Posterior vena cava (tissue), 2 donors: Measurements from ENCODE around the gene AFAP1. TPM values are rescaled to one million over a fixed set of nuclear protein-coding genes. Genes with fewer than 3 reads are reported as not detected.

Experiments used
- DNase-seq: peaks from one replicate; pipeline ENCODE4 v3.0.0-alpha.2; 2020; ENCODE audit warnings: low spot score
- intact Hi-C, 2 donors: fragments of 100-400 bp; cut with DNase I; formaldehyde crosslinking; loops; one replicate each; pipeline versions ENCODE4 v1.14.1 to v1.14.2; 2022 to 2023
- total RNA-seq, 2 donors: library from RNA; stranded (reverse); fragmentation: NEBNext Ultra II Directional; extraction: Animal tissue kit (Norgen Biotek cat#: 25700); gene quantifications; one replicate each; pipeline ENCODE4 v1.2.1, GENCODE V29; 2021
- donor health status: DM: yes; HTN: yes; CAD: no.
- donor health status: DM: yes; HTN: yes; CAD: no.

The AFAP1 gene
- total RNA-seq, 2 donors from 2014 or later, result 45.3 TPM

DNA sequence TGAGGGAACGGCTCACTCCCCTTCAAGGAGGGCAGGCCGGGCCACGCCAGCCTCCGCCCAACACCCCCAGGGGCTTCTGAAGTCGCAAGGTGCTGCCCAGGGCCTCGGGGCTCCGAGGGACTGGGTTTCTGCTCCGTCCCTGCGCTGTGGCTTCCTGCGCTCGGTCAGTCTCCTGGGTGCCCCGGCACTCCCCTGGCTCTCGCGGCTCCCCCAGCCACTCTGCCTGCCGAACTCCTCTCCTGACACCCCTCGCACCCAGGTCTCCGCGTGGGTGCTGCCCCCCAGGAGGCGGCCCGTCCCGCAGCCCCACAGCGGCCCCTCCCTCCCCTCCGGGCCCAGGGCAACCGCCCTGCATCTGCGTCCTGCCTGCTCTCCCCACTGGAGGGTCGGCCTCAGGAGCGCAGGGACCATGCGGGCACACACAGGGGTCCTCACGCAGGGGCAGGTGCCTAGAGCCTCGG, 151.9 kb downstream of the AFAP1 start:
- intact Hi-C loops, result loop anchor here in 1 of 2 donors (1.0 kb wide), 1 partner anchor 33 kb away; no protein-coding TSS in a partner anchor
- DNase-seq, result peak; percentile 68

DNA sequence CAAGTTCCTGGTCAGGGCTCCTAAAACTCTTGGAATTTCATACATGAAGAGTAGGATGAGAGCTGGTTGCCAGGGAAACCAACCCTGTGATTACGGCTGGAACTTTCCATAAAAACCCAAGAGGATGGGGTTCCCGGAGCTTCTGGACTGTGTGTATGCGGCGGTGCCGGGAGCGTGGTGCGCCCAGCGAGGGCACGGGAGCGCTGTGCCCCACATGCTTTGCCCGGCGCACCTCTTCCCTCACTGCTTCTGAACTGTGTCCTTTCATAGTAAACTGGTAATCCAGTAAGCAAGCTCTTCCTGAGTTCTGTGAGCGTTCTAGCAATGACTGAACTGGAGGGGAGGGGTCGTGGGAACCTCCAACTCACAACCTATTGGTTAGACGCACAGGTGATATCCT, 152.6 kb downstream of the AFAP1 start:
- intact Hi-C loops, result loop anchor here in 1 of 2 donors (1.0 kb wide), 1 partner anchor 33 kb away; no protein-coding TSS in a partner anchor
- peak; percentile 43 for DNase-seq

DNA sequence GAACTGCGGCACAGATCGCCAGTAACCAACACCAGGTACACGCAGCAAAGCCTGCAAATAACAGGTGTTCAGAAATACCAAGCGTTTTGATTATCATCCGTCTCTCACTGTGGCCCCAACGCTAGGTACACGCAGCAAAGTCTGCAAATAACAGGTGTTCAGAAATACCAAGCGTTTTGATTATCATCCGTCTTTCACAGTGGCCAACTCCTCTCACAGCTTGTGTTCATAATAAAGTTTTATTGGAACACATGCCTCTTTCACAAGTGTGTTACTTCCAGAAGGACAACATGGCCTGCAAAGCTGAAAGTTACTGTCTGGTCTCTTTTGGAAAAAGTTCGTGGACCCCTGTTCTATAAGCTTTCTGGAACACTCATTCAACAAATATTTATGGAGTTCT, 153.1 kb downstream of the AFAP1 start:
- intact Hi-C loops, result no loop called here
- DNase-seq, result peak; percentile 1

DNA sequence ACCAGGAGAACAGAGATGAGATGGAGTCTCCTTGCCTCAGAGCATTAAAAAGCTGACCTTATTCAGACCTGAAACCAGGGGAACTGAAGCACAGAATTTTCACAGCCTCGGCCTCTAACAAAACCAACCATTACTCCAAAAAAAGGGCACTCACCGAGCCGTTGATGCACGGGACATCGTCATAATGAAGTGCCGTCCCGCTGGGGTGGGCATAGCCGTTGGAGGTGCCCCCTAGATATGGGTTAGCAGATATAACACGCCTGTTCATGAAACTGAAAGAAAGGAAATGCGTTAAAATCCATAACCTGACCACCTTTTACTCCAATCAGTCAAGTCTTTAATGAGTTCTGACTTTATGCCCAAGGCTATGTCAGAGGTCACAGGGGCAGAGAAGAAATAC, 153.6 kb downstream of the AFAP1 start:
- intact Hi-C loops, result no loop called here
- DNase-seq, result peak; percentile 66

DNA sequence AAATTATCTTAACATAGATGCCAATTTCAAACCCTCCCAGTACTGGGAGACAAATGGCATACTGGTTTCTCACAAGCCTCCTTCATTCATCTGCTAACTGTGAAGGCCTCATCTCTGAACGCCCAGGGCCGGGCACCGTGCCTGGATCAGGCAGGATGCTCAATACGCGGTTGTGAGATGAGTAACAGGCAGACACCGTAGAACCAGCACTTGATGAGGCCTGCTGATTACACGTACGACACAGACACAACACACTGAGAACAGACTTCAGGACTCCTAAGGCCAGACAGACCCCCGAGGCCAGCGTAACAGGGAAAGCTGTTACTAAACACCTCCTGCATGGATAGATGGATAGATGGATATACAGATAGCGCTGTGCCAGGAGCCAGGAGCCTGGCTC, 154.6 kb downstream of the AFAP1 start:
- DNase-seq, result peak; percentile 58

DNA sequence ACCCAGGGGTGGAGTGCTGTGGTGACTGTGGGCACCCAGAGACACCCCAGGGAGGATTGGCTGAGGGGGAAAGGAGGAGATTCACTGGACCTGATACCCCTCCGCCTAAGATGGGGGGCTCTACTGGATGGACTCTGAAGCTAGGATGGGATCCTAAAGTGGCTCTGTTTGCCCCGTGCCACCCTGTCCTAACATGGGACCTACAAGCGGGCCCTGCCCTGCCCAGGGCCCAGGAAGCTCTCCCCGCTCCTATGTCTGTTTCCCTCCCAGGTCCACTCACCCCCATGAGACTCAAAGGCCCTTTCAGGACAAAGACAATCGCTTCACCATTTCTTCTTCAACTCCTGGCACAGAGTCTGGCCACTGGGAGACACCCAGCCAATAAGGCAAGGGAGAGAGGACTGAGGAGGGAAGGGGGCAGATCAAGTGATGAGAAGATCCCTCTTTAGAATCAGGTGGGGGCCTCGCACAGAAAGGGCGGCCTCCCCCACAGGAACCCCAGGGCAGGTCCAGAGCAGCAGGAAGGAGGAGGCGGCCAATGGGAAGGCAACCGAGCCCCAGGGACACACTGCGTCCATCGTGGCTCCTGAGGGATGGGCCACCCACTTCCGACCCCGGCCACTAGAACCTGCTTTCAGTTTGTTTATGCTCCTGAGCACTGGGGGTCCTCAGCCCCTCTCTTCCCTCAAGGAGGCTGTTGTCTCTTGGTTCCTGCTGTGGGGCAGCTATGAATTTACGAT, 155.4 kb downstream of the AFAP1 start:
- intact Hi-C loops, result no loop called here
- DNase-seq, result peak; percentile 68

More for the DNA sequence above, 154.6 kb downstream of the AFAP1 start:
- intact Hi-C loops, result no loop called here

DNA sequence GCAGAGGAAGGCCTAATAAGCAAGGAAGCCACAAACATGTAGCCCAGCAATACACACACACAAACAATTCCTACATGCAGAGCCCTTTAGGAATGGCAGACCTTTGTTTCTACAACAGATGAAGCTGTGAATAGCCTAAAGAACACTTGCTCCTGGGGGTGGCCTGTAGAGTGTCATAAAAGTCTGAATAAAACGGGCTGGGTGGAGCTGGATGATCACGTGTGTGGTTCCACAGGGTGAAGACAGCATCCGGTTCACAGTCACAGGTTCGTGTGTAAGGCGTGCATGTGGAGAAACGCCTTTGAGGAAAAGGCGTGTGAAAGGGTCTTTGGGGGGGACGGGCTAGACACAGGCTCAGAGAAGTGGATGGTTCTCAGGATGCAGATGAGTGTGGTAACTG, 156.1 kb downstream of the AFAP1 start:
- peak; percentile 12 for DNase-seq
- intact Hi-C loops, result no loop called here

DNA sequence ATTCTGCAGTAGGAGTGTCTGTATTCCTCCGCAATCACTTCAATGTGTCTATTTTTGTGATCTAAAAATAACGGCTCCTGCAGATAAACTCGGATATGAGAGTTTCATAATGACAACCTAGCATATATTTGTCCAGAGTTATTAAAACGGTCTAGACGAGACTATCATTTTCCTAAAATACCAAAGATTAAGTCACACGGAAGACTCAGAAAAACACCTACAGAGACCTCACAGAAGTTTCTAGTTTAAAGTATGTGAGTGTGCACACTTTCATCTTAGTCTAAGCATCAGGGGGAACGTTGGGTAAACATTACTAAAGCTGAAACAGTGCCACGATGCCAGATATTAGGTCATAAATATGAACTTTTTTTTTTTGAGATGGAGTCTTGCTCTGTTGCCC, 156.9 kb downstream of the AFAP1 start:
- intact Hi-C loops, result no loop called here
- DNase-seq, result no peak

DNA sequence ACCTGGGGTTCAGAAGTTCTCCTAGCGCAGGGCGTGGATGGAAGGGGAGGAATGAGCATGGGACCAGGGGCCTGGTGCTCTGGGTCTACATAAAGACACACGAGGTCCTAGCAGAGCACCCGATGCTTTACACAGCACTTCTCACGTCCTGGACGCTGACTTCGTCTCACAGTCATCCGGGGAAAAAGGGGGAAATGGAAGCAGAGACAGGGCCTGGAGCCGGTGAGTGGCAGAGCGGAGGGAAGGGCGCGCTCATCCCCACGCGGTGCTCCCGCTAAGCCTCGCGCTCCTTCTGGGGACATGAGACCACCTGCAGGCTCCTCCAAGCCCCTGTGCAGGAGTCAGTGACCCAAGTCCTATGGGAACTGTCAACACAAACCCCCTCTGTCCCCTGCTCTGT, 157.7 kb downstream of the AFAP1 start:
- intact Hi-C loops, result no loop called here
- peak; percentile 38 for DNase-seq

DNA sequence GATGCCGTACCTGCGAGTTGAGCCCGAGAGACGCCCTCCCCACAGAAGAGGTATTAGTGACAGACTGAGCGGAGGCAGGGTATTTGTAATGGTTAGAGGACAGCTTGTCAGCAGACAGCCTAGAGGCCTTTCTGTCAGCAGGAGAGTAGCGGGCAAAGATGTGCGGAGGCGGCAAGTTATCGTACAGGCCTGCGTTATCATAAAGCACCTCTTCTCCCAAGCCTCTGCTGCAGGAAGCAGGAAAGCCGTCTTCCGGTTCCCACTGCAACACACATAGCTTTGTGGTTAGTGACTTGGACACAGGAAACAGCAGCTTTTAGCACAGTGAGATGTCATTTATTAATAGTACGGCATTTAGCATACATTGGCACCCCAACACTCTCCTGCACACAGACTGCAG, 158.3 kb downstream of the AFAP1 start:
- peak; percentile 55 for DNase-seq
- intact Hi-C loops, result no loop called here

DNA sequence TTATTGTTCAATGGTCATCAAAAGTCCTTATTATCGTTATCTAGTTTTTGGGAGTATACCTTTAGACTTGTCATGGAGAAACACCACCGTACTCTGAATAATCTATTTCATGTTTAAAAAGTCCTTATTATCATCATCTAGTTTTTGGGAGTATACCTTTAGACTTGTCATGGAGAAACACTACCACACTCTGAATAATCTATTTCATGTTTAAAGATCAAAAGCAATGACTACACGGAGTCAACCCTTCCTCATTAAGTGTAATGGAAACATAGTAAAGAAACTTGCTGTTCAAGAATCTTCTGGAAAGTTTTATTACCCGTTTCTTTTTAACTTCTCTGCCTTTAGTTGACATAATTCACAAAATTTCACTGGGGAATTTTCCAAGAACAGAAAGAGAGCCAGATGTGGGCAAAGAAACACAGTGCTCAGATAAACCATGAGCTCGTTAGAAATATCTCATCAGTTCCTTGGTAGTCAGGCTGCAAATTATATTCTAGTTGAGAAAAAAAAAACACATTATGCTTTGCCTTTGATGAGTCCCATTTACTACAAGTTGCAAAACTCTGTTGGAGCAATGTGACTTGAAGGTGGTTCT, 158.8 kb downstream of the AFAP1 start:
- intact Hi-C loops, result no loop called here

DNA sequence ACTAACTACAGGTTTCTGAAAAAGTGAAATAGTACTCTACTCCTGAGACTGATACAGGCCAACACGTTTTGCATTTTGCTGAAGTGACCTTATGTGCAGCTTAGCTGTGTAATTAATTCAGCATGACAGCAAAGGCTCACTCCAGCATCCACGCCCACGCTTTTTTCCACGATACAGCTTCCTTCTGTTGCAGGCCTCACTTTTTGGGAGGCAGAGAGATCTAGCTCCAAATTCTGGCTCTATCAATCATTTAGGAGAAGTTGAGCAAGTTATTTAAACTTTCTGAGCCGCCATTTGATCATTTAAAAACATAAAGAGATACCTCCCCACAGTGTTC, 160.3 kb downstream of the AFAP1 start:
- intact Hi-C loops, result no loop called here
- peak; percentile 52 for DNase-seq

More for the DNA sequence above, 158.8 kb downstream of the AFAP1 start:
- DNase-seq, result no peak

DNA sequence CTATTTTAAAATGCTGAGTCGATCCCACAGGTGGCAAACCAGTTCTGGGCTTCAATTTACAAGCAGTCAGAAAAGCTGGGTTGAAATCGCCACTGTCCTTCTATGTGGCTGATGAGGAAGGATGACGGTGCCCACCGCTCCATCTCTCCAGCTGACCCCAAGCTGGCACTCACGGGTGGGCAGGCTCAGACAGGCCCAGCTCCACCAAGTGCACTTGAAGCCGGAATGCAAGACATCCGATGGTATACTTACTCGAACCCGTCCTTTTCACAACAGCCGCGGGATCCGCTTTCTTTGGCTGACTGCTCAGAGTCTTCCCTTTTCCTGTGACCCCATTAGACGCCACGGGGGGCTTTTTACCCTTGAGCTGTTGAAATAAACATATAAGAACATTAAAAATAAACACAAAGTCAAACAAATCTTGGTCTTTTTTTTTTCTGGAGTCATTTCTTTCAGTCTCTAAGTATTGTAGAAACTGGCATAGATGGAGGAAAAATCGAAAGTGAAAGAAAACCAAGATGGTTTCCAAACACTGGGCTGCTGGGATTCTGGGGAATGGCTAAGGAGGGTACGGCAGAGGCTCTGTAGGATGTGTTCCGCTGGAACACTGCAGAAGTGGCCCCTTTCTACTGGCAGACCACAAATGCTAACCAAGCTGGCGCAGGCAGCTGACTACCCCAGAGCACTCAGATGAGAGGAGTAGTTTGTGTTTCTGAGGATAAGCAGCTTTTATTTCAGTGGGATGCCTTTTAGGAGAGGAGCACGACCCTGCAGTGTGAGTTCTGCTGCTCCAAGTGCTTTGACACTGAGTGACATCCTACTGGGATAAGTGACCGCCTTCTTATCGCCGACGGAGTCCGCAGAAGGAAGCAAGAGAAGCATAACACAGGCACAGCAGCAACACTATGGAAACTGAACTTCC, 160.9 kb downstream of the AFAP1 start:
- peak; percentile 70 for DNase-seq
- intact Hi-C loops, result no loop called here

DNA sequence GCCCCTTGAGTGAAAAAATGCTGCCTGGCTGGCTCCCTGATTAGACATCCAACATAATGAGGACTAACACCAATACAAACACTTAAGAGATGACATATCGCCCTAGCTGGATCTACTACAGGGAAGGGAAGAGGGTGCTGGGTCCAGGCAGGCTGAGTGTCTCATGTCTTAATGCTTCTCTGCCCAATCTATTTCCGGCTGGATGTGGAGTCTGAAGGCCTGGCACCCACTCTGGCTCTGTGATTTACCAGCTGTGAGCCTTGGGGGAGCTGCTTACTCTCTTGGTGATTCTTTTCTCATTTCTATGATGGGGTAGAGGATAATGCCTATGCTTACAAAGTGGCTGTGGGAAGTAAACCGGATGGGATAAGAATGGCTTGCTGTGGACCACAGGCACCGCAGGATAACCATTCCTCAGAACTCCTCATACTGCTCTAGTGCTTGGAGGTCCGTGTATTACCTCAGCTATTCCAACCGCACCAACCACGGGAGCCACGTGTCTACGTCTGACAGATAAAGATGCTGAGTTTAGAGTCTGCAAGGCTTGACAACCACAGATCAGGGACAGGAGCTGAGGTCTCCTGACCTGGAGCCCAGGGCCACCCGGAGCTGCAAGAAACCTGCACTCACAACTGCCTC, 161.7 kb downstream of the AFAP1 start:
- DNase-seq, result peak; percentile 44
- intact Hi-C loops, result no loop called here

DNA sequence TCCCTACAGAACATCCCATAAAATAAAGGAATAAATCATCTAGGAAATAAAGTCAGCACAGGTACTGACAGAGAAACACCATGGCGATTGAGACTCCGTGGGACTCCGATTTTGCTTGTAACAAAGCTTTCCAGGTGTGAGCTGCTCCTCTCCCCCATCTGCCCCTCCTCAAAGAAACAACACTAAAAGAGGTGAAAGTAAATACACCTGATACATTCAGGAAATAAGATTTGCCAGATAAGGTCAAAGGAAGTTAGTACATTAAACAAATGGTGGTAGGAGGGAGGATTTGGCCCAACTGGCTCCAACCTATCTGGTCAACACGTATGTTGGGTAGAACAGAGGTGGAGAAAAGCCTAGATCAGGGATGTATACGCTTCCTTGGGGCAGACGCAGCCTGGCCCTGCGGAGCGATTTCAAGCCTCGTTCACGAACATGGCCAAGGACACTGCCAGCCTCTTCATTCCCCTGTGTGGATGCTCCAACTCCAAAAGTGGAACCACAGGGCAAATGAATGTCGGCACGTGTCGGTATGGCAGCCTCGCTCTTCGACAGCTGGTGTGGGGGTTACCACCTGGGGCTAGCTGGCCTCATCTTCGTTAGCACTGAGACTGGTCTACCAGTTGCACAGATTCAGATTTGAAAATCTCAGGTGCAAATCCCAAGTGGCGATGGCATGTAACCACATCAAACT, 162.5 kb downstream of the AFAP1 start:
- peak; percentile 56 for DNase-seq
- intact Hi-C loops, result no loop called here

DNA sequence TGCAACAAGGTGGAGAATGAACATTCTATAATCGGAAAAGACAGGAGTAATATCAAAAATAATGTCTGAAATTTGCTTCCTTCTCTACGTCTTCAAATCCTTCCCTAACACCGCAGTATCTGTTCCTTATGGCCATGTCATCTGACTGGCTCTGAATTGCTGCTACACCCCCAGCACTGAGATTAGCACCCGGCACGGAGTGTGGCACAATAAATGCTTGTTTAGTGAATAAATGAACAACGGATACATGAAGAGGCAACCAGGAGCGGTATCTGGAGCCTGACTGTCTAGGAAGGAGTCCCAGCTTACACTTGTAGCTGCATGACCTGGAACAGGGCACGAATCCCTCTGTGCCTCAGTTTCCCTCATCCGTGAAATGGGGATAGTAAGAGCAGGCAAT, 164.3 kb downstream of the AFAP1 start:
- peak; percentile 19 for DNase-seq
- intact Hi-C loops, result no loop called here

DNA sequence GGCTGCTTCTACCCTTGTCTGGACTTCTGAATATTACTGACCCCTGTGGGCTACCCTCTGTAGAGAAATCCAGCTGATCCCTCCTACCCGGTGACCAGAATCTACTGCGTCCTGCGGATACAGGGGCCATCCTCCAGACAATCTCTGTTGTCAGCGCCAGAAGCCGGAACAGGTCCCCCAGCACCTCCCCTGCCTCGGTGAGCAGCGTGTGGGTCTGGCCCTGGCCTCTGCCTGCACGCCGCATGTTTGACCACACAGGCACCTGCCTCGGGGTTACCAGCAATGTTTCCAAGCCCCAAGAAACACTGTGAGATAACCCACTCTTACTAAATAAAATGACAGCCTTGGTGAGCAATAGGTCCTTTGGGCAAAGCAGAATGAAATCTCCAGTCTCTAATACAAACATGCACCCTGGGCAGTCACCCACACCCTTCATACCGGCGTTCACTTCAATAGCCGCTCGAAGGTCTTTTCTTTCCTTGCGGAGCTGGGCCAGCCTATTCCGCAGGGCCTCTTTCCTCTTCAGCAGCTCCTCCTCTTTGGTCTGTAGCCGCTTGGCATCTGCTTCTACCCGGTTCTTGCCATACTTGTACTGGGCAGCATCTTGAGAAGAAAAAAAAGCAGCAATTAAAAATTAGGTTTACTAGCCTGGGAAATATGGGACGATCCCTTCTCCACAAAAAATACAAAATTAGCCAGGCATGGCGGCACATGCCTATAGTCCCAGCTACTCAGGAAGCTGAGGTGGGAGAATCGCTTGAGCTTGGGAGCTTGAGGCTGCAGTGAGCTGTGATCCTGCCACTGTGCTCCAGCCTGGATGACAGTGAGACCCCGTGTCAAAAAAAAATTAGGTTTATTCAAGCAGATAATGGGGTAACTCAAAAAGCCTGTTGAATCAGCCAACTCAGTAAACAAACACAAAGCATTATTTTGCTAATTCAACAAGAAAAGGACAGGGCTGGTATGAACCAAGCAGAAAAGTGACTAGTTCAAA, 165.1 kb downstream of the AFAP1 start:
- intact Hi-C loops, result no loop called here
- peak; percentile 67 for DNase-seq
